NOMO-1 treated with dmso at 0.1 percent for 144 hours (cell line): Measurements from ENCODE around the gene ZNF821.
"Not testable (repeated sequence)": the region's sequence is repeated elsewhere in the genome, so short reads cannot be mapped to it uniquely, and the experiment has no call there.

Experiments used
- DNase-seq: peaks from one replicate; lab custom pipeline; 2025; ENCODE audit not compliant: unreplicated experiment; lab: John Stamatoyannopoulos, UW

ZNF821 gene

DNA sequence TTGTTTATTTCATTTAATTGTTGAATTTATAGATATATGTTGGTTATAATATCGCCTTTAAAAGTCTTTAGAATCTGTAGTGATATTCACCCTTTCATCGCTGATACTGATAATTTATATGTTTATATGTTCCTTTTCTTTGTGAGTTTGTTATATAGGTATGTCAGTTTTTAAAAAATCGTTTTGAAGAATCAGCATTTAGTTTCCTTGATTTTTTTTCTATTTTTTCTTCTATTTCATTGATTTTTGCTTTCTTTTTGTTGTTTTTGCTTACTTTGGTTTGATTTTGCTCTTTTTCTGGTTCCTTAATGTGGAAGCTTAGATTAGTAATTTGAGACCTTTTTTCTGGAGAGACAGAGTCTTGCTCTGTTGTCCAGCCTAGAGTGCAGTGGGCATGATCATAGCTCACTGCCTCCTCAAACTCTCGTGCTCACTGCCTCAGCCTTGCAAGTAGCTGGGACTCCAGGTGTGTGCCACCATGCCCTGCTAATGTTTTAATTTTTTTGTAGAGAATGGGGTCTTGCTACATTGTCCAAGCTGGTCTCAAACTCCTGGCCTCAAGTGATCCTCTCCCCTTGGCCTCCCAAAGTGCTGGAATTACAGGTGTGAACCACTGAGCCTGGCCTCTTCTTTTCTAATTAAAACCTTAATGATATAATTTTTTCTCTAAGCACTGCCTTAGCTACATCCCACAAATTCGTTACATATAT lies 18.8 kb upstream of the ZNF821 start:
- DNase-seq = no peak

DNA sequence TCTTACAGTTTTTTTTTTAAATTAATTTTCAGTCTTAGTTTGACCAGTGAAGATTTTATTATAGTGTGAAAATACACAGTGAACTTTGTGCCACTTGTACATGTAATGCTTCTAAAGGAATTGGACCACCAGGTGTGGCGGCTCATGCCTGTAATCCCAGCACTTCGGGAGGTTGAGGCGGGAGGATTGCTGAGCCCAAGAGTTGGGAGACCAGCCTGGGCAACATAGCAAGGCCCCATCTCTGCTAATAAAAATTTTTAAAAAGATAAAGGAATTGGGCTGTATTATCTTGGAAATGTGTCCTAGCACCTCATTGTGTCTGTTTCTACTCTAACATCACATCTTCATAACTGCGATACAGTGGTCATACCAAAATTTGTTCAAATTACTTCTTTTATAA lies 15.2 kb upstream of the ZNF821 start:
- no peak for DNase-seq

DNA sequence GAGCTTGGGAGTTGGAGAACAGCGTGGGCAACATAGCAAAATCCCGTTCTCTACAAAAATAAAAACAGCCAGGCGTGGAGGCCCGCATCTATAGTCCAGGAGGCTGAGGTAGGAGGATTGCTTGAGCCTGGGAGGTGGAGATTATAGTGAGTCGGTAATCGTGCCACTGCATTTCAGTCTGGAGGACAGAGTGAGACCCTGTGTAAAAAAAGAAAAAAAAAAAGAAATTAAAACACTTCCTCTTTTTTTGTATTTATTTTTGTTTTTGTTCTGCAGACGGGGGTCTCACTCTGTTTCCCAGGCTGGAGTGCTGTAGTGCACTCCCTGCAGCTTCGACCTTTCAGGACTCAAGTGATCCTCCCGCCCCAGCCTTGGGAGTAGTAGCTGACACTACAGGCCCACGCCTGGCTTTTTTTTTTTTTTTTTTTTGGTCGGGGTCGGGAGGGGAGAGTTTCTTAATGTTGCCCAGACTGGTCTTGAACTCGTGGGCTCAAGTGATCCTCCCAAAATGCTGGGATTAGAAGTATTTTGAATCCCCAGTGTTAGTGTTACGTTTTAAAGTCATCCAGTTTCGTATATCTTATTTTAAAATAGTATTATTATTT lies 12.9 kb upstream of the ZNF821 start:
- no peak for DNase-seq

DNA sequence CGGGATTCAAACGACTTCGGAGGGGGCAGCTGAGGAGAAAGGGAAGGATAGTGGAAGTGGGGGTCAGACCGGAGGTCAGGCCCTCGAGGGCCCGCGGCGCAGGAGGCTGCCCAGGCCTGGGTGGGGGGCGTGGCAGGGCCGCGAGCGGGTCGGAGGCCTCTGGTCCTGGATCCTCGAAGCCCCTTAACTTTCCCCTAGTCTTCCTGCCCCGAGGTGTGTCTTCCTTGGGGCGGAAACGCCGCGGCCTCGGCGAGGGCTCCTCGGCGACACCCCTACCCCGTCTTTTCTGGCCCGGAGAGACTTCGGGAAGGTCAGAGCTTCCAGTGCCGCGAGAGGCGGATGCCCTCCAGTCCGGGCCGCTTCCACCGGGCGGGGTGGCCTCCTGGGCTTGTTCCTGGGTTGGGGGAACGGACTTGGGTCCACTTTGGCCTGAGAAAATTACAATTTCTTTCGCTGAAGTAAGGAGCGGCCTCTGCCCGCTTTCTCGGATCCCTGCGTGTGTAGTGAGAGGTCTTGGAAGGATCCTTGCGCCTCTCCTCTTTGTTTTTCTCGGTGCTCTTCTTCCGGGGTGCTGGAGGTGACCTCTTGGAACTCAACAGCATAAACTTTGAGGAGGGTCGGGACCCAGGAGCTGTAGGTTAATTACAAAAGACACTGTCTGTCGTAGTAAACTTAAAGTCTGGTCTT lies 11.8 kb upstream of the ZNF821 start:
- DNase-seq = no peak

DNA sequence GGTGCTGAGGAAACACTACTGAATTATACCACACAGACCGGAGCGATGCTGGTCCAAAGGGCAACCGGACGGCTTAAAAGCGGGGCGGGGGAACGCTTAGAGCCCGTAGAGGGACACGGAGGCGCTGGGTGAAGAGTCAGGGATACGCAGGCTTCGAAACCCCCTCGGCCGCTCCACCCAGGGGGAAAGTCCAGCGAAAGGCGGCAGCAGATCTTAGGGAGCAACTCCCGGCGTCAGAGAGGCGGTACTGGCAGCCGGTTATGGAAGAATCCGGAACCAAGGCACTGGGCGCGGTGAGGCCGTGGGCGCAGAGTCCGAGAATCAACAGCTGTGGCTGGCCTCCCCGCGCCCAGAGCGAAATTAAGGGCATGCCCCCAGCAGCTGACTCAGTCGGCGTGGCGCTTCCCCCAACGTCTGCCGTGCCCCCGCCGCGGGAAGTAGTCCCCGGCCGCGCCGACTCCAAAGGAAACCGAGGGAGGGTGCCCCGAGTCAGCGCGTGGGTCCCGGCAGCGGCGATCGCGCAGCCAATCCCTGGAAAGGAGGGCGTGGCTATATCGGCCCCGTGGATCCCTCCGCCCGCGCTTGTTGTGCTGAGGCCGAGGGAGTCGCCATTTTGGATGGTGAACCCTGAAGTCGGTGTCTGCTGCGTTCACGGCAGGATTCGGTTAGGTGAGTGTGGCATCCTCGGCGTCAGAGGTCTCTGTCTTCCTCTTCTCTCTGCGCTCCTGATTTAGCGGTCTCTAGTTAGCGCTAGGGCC lies 11.1 kb upstream of the ZNF821 start, which contains the start of gene IST1:
Gene IST1 (plus strand): TSS at position 611 of the 758 bp plus-strand sequence. CDS start 20,110 bp downstream, outside the sequence.
- peak; percentile 96 for DNase-seq

DNA sequence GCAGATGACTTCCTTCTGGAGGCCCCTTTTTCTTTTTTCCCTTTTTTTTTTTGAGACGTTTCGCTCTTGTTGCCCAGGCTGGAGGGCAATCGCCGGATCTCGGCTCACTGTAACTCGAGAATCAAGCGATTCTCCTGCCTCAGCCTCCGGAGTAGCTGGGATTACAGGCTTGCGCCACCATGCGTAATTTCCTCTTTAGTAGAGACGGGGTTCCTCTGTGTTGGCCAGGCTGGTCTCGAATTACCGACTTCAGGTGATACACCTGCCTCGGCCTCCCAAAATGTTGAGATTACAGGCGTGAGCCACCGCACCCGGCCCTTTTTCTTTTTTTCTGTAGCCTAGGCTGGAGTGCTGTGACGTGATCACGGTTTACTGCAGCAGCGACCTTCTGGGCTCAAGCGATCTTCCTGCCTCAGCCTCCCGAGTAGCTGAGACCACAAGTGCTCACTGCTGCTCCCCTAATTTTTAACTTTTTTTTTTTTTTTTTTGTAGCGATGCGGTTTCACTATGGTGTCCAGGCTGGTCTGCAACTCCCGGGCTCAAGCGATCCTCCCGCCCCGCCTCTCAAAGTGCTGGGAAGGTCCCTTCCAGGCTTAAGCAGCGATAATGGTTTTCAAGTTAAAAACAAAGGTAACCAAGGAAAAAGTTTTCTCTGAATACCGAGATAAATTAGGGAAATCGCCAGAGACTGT lies 10.4 kb upstream of the ZNF821 start:
- DNase-seq = no peak

DNA sequence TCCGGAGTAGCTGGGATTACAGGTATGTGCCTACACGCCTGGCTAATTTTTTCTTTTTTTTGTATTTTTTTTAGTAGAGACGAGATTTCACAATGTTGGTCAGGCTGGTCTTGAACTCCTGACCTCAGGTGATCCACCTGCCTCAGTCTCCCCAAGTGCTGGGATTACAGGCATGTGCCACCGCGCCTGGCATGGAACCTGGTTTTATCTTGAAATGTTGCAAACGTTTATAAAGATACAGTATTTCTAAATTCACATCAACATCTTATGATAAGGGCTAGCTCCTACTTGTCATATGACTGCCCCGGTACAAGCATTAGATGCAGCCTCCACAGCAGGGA lies 9.9 kb upstream of the ZNF821 start:
- no peak for DNase-seq

DNA sequence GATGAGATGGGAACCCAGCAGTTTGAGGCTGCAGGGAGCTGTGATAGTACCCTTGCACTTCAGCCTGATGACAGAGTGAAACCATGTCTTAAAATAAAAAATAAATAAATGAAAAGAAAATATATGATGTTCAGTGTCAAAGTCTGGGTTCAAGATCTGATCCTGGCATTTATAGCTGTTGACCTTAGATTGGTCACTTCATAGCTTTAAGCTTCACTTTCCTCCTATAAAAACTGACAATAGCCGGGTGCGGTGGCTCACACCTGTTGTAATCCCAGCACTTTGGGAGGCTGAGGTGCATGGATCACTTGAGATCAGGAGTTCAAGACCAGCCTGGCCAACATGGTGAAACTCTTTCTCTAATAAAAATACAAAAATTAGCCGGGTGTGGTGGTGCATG lies 5.2 kb upstream of the ZNF821 start:
- no peak for DNase-seq

DNA sequence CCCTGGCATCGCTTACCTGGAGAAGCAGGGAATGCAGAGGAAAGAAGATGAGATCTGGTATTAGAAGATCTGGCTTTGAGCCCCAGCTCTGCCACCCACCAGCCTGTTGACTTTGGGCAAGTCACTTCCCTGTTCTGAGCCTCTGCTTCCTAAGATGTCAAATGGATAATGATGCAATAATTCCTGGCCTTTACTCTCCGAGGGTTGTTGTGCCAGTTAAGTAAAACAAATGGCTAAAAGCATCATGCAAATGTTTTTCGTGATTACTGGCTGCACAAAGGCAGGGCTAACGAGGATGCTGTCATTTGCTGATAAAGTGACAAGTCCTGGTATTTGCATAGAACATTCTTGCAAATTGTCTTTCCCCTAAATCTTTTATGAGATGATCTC lies 1.3 kb upstream of the ZNF821 start:
- DNase-seq = no peak

DNA sequence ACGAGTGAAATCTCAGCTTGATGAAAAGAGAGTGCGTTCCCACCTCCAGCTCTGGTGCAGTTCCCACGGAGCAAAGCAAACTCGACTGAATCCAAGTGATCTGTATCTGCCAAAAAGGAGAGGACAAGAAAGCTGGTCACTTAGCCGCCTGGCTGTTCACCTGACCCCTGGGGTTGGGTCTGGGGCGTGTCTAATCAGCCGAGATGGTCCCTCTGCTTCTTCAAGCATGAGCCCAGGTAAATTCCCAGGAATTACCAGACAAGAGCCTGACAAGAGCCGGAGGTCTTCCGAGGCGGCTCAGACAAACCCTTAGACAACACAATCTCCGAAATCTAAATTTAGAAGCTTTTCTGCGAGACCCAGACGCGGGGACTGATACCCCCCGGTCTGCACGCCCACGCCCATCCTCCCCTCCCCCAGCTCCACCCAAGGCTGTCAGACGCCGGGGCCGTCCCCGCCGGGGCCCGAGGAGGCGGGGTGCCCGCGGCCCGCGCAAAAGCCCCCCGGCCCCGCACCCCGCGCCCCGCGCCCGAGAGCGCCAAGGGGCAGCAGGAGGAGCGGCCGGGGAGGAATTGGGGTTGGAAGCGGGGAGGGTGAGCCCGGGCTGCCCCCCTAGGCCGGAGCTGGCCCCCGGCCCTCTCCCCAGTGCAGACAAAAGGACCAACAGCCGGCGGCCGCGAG lies 674 bp downstream of the ZNF821 start:
- DNase-seq = no peak

DNA sequence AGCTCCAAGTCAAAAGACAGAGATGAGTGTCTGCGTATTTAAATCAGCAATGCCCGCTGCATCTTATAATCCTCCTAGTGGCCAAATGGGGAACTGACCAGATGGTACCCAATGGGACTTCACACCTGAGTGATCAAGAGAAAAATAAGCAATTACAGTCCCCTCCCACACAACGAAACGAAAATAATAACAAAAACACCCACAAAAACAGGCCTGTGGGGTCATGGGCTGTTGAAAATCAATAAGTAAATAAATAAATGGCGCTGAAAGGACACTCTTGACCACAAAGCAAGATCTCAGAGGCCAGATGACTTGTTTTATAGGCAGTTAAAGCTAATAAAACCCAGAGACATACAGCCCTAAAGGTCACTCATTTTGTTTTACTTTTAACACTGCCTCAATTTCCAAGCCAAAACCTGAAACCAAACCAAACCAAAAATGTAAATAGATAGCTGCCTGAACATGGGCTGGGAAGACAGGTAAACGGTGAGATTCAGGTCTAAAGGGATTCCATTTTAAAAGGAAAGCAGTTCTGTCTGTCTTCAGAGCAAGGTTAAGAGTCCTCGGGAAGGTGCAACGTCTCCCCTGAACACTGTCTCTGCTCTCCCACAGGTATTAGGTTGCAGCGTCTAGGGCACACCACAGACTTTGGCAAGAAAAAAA lies 1.3 kb downstream of the ZNF821 start:
- peak; percentile 27 for DNase-seq

DNA sequence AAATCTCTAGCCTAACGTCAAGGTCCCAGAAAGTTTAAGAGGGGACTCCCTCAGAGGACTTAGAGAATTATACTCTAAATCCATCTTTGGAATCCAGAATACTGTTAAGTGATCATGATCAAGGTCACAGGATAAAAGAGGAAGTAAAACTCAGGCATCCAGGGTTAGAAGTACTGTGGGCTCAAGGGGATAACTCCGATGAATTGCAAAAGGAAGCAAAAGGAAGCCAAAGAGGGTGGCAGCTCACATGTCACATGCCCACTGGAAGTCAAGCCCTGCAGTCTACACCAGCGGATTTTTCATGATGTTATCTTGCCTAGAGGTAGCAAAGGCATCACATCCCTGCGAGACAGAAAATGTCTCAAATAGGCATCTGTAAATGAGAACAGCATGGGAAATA lies 3.8 kb downstream of the ZNF821 start:
- peak; percentile 53 for DNase-seq

DNA sequence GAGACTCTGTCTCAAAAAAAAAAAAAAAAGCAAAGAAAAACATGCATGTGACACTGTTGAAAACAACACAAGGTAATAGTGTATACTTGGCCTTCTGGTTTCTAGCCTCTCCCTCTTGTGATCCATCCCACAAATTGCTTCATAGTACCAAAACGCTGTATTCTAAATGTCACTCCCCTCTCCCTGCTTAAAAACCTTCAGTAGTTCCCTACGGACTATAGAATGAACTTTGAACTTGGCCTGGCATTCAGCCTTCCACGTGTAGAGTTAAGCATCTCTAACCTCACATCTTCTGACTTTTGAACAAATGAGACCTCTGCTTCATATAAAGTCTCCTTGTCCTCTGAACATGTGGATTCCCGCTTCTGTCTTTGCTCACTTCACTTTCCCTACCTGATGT lies 5.1 kb downstream of the ZNF821 start:
- DNase-seq = no peak

DNA sequence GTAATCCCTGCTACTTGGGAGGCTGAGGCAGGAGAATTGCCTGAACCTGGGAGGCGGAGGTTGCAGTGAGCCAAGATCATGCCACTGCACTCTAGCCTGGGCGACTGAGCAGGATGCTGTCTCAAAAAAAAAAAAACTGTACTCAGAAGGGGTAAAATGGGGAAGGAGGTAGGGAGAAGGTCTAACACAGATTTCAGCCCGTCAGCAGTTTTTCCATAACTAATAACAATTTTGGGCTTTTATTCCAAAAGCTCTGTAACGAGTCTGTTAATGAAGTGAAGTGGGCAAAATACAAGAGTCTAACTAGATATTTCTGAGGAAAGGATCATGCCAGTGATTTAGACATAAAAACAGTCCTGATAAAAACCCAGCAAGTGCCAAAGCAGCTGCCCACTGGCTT lies 10.8 kb downstream of the ZNF821 start:
- no peak for DNase-seq

DNA sequence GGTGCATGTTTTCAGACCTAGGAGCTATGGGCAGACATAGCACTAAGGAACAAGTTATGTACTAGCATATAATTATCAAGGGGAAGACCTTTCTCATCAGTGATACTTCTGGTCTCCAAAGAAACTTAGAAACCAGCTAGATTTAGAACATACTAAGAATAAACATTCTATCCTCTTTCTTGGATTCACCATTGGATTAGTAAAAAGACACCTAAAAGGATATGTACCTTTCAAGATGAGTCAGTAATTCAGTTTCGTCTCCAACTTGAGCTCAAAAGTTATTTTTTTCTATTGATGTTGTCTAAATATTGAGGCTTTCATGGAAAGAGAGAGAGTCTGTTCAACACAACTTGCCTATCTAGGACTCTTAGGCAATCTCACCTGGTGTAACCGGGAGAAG lies 13.2 kb downstream of the ZNF821 start:
- DNase-seq = no peak

DNA sequence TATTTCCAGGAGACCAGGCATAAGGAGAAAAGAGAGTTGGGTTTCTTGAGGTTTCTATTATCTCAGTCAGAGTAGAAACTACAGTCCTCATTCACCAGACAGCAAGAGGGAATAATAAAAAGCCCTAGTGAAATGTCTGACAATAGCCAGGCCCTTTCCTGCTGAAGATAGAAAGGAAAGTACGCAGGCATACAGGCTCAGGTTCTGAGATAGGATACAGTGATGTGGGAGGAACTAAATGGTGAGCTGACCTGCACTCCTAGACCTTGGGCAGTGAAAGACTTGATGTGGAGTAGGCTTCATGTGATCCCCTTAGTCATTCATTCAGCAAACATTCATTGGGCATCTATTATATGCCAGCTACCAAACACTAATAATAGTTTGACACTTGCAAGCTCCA lies 14.9 kb downstream of the ZNF821 start:
- DNase-seq = no peak

DNA sequence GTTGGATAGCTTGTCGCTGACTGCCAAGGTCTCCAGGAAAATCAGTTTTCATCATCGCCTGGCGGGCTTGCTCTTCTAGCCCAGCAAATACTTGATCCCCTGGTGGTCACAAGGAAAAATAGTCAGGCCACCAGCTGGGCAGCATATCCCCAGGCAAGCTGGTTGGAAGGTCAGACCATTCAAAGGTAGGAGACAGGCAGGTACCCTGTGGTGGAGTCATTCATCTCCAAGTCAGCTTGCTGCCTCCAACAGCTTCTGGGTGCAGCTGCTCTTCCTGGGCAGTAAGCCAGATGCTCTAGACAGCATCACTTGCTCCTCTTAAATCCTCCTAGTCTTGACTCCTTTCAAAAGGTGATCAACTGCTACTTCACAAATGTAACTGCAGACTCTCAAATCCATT lies 16.0 kb downstream of the ZNF821 start:
- DNase-seq = no peak

DNA sequence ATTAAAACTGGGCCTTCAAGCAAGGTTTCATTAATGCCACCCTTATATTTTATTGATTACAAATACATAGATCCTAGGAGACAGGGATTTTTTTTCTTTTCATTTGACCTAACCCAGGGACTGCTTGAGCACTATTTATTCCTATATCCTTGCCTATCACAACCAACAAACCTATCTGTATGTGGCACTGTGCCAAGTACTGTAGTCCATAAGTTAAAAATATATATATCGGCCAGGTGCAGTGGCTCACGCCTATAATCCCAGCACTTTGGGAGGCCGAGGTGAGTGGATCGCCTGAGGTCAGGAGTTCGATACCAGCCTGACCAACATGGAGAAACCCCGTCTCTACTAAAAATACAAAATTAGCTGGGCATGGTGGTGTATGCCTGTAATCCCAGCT lies 16.8 kb downstream of the ZNF821 start:
- not testable (repeated sequence) for DNase-seq

DNA sequence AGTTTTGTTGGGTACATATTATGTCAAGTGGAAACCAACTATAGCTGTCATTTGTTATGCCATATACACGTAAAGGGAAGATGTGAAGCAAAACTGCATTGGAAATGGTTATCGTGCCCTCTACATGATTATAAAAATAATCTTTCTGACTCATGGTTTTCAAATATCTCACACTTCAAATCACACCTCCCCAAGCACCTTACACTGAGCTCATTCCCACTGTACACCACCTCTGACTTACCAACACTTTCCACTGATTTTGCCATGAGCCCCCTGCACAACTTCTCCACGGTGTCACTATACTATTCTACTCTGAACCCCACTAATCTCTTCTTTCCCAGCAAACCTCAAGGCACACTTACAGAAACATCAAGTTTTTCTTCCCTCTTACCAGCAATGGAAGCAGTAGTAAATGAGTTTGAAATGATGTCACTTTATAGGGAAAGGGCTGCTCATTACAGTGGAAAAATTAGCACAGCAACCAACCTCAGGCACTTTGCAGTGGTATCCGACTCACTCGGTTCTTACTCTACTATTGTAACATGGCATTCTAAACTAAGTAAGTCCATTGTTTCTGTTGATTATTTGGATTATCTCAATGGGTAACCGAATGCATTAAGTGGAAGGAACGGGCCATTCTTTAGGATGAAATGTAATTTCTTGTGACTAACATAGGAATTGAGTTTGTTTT lies 18.7 kb downstream of the ZNF821 start:
- DNase-seq = no peak
